ENCODE measurements around the gene SGK1. TPM values are rescaled to one million over a fixed set of nuclear protein-coding genes. Genes with fewer than 3 reads are reported as not detected.
"Not testable (repeated sequence)": the region's sequence is repeated elsewhere in the genome, so short reads cannot be mapped to it uniquely, and the experiment has no call there.

The SGK1 gene
- total and polyA plus RNA-seq, 3 donors from 2014 or later, result 91.3 to 208 (median 154) TPM

- 76 to 83% methylated on average over 5 of the region's 5 CpGs for WGBS, 2 donors
- Histone ChIP-seq H3K4me1 (peaks cover 24% of the 10 kb centered on the region), H3K27ac (peak overlapping the region; percentile 80 to 84), H3K4me3 (no peak overlapping the region), H3K9me3 (no peaks in the 10 kb centered on the region), H3K36me3 (ENCODE audit: low read depth, missing control alignments) (no peaks in the 10 kb centered on the region), H3K27me3 (no peaks in the 10 kb centered on the region)
- TF ChIP-seq CTCF (IDR thresholded peaks at IDR 0.05), result no peak
- no peak for TF ChIP-seq POLR2A (IDR thresholded peaks at IDR 0.05)
- intact Hi-C loops (cut with DNase I; ENCODE audit: low total_unique reads), result no loop called here
- DNase-seq, result no peak
Measured at GRCh38 chr6:134309983-134310605, 7.8 kb downstream of the SGK1 start.

DNA sequence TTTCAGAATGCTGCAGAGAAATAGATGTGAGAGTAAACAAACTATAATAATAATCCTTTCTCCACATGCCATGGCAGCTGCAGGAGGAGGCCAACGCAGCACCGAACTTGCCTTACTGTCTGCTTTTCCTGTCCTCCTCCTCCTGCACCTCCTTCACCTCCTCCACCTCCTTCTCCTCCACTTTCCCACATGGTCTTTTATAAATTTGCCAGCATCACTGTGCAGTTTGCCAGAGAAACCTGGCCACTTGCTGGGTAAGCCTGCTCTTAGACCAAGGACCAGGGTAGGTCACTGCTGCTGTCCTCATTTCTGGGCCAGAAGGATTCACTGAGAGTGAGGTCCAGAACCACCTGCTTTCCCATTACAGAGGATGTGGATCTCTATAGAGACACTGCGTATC lies 8.7 kb downstream of the SGK1 start:
- DNase-seq, result peak; percentile 23
- H3K4me1 ChIP-seq, result peaks cover 30% of the 10 kb centered on the region
- H3K4me3 ChIP-seq, result no peak overlapping the region
- no peaks in the 10 kb centered on the region for H3K27me3 ChIP-seq
- intact Hi-C loops (cut with DNase I; ENCODE audit: low total_unique reads), result no loop called here
- H3K9me3 ChIP-seq, result no peaks in the 10 kb centered on the region
- H3K27ac ChIP-seq, result peak overlapping the region; percentile 80 to 84
- no peaks in the 10 kb centered on the region for H3K36me3 ChIP-seq (ENCODE audit: low read depth, missing control alignments)
- TF ChIP-seq CTCF (IDR thresholded peaks at IDR 0.05) (no peak), POLR2A (IDR thresholded peaks at IDR 0.05) (no peak)
- WGBS, 2 donors, result 51 to 57% methylated on average over 3 of the region's 3 CpGs

DNA sequence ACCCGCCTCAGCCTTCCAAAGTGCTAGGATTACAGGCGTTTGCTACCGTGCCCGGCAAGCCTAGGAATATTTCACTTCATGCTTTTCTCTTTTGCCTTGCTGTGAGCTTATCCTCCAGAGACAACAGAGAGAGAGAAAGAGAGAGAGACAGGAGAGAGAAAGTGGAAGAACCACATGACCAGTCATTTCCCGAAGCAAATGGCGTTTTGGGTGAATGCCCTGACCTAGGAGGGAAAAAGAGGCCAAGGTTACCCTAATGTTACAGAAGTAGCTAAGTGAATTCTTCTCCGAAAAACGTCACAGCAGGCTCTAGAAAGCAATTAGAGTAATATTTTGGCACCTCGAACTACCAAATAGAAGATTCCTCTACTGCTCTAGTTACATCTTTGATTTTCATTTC lies 9.1 kb downstream of the SGK1 start:
- H3K27me3 ChIP-seq, result no peaks in the 10 kb centered on the region
- no peaks in the 10 kb centered on the region for H3K36me3 ChIP-seq (ENCODE audit: low read depth, missing control alignments)
- intact Hi-C loops (cut with DNase I; ENCODE audit: low total_unique reads), result no loop called here
- no peaks in the 10 kb centered on the region for H3K9me3 ChIP-seq
- TF ChIP-seq POLR2A (IDR thresholded peaks at IDR 0.05) (no peak), CTCF (IDR thresholded peaks at IDR 0.05) (no peak)
- WGBS, 2 donors, result 42 to 54% methylated on average over 9 of the region's 9 CpGs
- DNase-seq, result peak; percentile 82
- peak overlapping the region; percentile 80 to 84 for H3K27ac ChIP-seq
- no peak overlapping the region for H3K4me3 ChIP-seq
- peaks cover 34% of the 10 kb centered on the region for H3K4me1 ChIP-seq

GRCh38 chr6:134307870-134308269 lies 10.0 kb downstream of the SGK1 start:
- no peaks in the 10 kb centered on the region for H3K9me3 ChIP-seq
- no peaks in the 10 kb centered on the region for H3K36me3 ChIP-seq (ENCODE audit: low read depth, missing control alignments)
- WGBS, 2 donors, result 70 to 77% methylated on average over 5 of the region's 5 CpGs
- no peak for TF ChIP-seq POLR2A (IDR thresholded peaks at IDR 0.05)
- no peak for TF ChIP-seq CTCF (IDR thresholded peaks at IDR 0.05)
- no peak for DNase-seq
- H3K4me3 ChIP-seq, result no peak overlapping the region
- no peaks in the 10 kb centered on the region for H3K27me3 ChIP-seq
- peak overlapping the region; percentile 80 to 84 for H3K27ac ChIP-seq
- peaks cover 42% of the 10 kb centered on the region for H3K4me1 ChIP-seq
- intact Hi-C loops (cut with DNase I; ENCODE audit: low total_unique reads), result no loop called here

GRCh38 chr6:134307075-134307474 lies 10.8 kb downstream of the SGK1 start:
- no peaks in the 10 kb centered on the region for H3K9me3 ChIP-seq
- H3K4me1 ChIP-seq, result peaks cover 42% of the 10 kb centered on the region
- H3K27ac ChIP-seq, result peak overlapping the region; percentile 80 to 84
- intact Hi-C loops (cut with DNase I; ENCODE audit: low total_unique reads), result no loop called here
- no peak for TF ChIP-seq POLR2A (IDR thresholded peaks at IDR 0.05)
- no peak for TF ChIP-seq CTCF (IDR thresholded peaks at IDR 0.05)
- no peak overlapping the region for H3K4me3 ChIP-seq
- no peak for DNase-seq
- H3K36me3 ChIP-seq (ENCODE audit: low read depth, missing control alignments), result no peaks in the 10 kb centered on the region
- 72 to 76% methylated on average over 6 of the region's 6 CpGs for WGBS, 2 donors
- no peaks in the 10 kb centered on the region for H3K27me3 ChIP-seq

GRCh38 chr6:134304381-134304780 lies 13.5 kb downstream of the SGK1 start:
- peaks cover 31% of the 10 kb centered on the region for H3K4me1 ChIP-seq
- H3K36me3 ChIP-seq (ENCODE audit: low read depth, missing control alignments); H3K4me3 ChIP-seq; H3K27me3 ChIP-seq; H3K9me3 ChIP-seq; intact Hi-C loops (cut with DNase I; ENCODE audit: low total_unique reads): not testable (repeated sequence)
- H3K27ac ChIP-seq, result peak overlapping the region; percentile 72 to 80
- WGBS, 2 donors, result 51 to 53% methylated on average over 6 of the region's 6 CpGs
- DNase-seq, result peak; percentile 63

All from testis (tissue), 3 donors.